Coronary artery (tissue), 2 donors: ENCODE measurements around the gene KCNH1.

Experiments
- DNase-seq: peaks from one replicate; pipeline ENCODE4 v3.0.0-alpha.2; 2017; ENCODE audit warnings: low spot score
- H3K27ac ChIP-seq, 2 donors: fragments of 200-600 bp; sonication (generic); one replicate each; pipeline ENCODE4 v1.5.1; 2016 to 2019
- H3K4me3 ChIP-seq: fragments of 200-600 bp; sonication (generic); 2 replicates; pipeline ENCODE4 v1.5.1; 2016; ENCODE audit warnings: mild to moderate bottlenecking, moderate library complexity
- CTCF ChIP-seq: fragments of 200-600 bp; sonication (generic); IDR thresholded peaks from one replicate; pipeline ENCODE4 v1.5.1; 2019; ENCODE audit warnings: antibody characterized with exemption

Gene KCNH1

GRCh38 chr1:210695026-210695425 lies 438.9 kb downstream of the KCNH1 start:
- no peak for DNase-seq
- no peak overlapping the region for H3K27ac ChIP-seq
- TF ChIP-seq CTCF, result no peak
- H3K4me3 ChIP-seq, result no peak overlapping the region

- no peak overlapping the region for H3K27ac ChIP-seq
- no peak for TF ChIP-seq CTCF
- DNase-seq, result no peak
- no peak overlapping the region for H3K4me3 ChIP-seq
Observed at GRCh38 chr1:210692796-210693195, 441.2 kb downstream of the KCNH1 start.

GRCh38 chr1:210691039-210691610 lies 442.8 kb downstream of the KCNH1 start:
- Histone ChIP-seq H3K4me3 (no peak overlapping the region), H3K27ac (no peak overlapping the region)
- no peak for DNase-seq
- TF ChIP-seq CTCF, result no peak

- DNase-seq, result no peak
- TF ChIP-seq CTCF, result no peak
- H3K4me3 ChIP-seq, result no peak overlapping the region
- H3K27ac ChIP-seq, result no peak overlapping the region
Observed at GRCh38 chr1:210690236-210690635, 443.7 kb downstream of the KCNH1 start.

GRCh38 chr1:210689826-210690225 lies 444.1 kb downstream of the KCNH1 start:
- H3K4me3 ChIP-seq, result no peak overlapping the region
- no peak for TF ChIP-seq CTCF
- no peak overlapping the region for H3K27ac ChIP-seq
- DNase-seq, result no peak

GRCh38 chr1:210688512-210689234 lies 445.3 kb downstream of the KCNH1 start:
- no peak overlapping the region for H3K27ac ChIP-seq
- H3K4me3 ChIP-seq, result no peak overlapping the region
- no peak for DNase-seq
- TF ChIP-seq CTCF, result no peak
